Measurements from ENCODE around the gene ZNRF3.

Gene ZNRF3

DNA sequence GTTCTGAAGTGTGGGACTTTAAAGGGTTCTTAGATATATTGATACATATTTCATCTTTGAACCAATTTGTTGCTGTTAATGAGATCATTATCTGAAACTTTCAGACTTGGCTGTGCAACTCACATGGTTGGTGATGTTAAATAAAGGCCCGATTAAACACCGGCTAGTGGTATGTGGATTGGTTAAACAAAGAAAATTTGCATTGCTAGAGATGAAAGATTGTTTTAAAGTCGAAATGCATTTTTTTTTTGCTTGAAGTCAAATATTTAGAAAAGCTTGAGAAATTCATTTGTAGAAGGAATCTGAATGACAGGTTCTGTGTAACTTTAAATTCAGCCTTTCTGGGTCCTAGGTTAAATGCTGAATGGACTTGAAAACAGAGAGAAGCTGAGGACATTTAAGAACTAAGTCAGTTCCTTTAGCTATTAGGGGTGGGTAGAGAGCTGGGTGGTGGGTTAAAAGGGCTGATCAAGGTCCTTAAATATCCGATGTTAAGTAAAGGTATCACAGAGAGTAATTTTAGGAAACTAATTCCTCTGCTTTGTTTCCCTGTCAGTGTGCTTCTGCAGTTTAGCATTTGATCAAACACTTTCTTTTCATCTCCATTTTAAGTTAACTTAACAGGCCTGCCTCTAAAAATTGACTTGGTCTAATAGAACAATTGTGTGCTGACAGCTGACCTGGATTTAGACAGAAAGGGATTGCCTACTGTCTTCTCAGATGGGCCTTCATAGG lies 4.5 kb downstream of the ZNRF3 start:
- no peak overlapping the region for H2AFZ ChIP-seq (ENCODE audit: low read depth, low read length, severe bottlenecking)
- no peaks in the 10 kb centered on the region for H3K27me3 ChIP-seq (ENCODE audit: low read length)
- TF ChIP-seq EZH2phosphoT487 (conservative IDR thresholded peaks at IDR 0.05; ENCODE audit: low read length), result no peak
- no peak for TF ChIP-seq CTCF (IDR thresholded peaks at IDR 0.05; ENCODE audit: insufficient read depth, low read length, poor library complexity, severe bottlenecking)
- no peaks in the 10 kb centered on the region for H3K79me2 ChIP-seq (ENCODE audit: insufficient read depth, low read length)
- H3K9me3 ChIP-seq (ENCODE audit: insufficient read depth, low read length), result no peaks in the 10 kb centered on the region
- H3K9me2 ChIP-seq (replicated peaks; ENCODE audit: insufficient read depth, low read length), result no peaks in the 10 kb centered on the region
- peaks cover under 1% of the 10 kb centered on the region for H3F3A ChIP-seq (ENCODE audit: insufficient read depth)
- no peak overlapping the region for H3K27ac ChIP-seq (ENCODE audit: low read depth, low read length)
- H3K4me2 ChIP-seq (ENCODE audit: low read depth, low read length, poor library complexity, severe bottlenecking), result no peak overlapping the region
- no peak overlapping the region for H3K9ac ChIP-seq (ENCODE audit: low read length)
- H3K4me3 ChIP-seq (ENCODE audit: insufficient read depth, low read length, poor library complexity, severe bottlenecking), result no peak overlapping the region
- H3K36me3 ChIP-seq (ENCODE audit: low read length), result no peaks in the 10 kb centered on the region
- H4K20me1 ChIP-seq (ENCODE audit: low read depth, low read length), result no peaks in the 10 kb centered on the region

GRCh38 chr22:28889478-28890024 lies 6.2 kb downstream of the ZNRF3 start:
- H3K79me2 ChIP-seq (ENCODE audit: insufficient read depth, low read length), result no peaks in the 10 kb centered on the region
- H3K27me3 ChIP-seq (ENCODE audit: low read length), result no peaks in the 10 kb centered on the region
- no peaks in the 10 kb centered on the region for H3K36me3 ChIP-seq (ENCODE audit: low read length)
- H3K9me3 ChIP-seq (ENCODE audit: insufficient read depth, low read length), result no peaks in the 10 kb centered on the region
- H2AFZ ChIP-seq (ENCODE audit: low read depth, low read length, severe bottlenecking), result no peak overlapping the region
- no peak overlapping the region for H3K4me3 ChIP-seq (ENCODE audit: insufficient read depth, low read length, poor library complexity, severe bottlenecking)
- no peak overlapping the region for H3K27ac ChIP-seq (ENCODE audit: low read depth, low read length)
- H3K4me2 ChIP-seq (ENCODE audit: low read depth, low read length, poor library complexity, severe bottlenecking), result no peak overlapping the region
- no peak for TF ChIP-seq CTCF (IDR thresholded peaks at IDR 0.05; ENCODE audit: insufficient read depth, low read length, poor library complexity, severe bottlenecking)
- TF ChIP-seq EZH2phosphoT487 (conservative IDR thresholded peaks at IDR 0.05; ENCODE audit: low read length), result no peak
- no peak overlapping the region for H3K9ac ChIP-seq (ENCODE audit: low read length)
- no peaks in the 10 kb centered on the region for H3K9me2 ChIP-seq (replicated peaks; ENCODE audit: insufficient read depth, low read length)
- no peaks in the 10 kb centered on the region for H3F3A ChIP-seq (ENCODE audit: insufficient read depth)
- H4K20me1 ChIP-seq (ENCODE audit: low read depth, low read length), result no peaks in the 10 kb centered on the region

DNA sequence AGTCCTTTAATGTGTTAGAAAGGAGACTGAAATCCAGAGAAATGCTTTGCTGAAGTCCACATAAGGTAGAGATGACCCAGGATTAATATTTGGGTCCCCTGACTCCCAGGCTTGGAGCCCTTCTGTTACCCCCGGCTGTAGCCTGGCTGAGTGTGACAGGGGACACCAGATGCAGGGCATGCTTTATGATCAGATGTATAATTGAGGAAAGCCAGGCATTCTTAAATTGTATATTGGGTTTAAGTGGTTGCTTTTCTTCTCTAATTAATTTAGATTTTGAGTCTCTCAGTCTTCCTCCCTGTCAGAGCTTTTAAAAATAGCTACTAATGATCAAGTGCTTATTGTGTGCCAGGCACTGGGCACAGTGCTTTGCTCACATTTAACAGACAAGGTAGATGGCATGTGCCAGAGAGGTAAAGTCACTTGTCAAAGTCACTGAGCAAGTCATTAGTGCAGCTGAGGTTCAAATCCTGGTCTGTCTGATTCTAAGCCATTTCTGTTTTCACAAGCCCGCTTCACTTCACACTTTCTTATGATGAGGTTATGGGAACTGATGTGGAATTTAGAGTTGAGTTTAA lies 7.9 kb downstream of the ZNRF3 start:
- TF ChIP-seq CTCF (IDR thresholded peaks at IDR 0.05; ENCODE audit: insufficient read depth, low read length, poor library complexity, severe bottlenecking) (no peak), EZH2phosphoT487 (conservative IDR thresholded peaks at IDR 0.05; ENCODE audit: low read length) (no peak)
- Histone ChIP-seq H3K4me2 (ENCODE audit: low read depth, low read length, poor library complexity, severe bottlenecking) (no peak overlapping the region), H3K9me2 (replicated peaks; ENCODE audit: insufficient read depth, low read length) (no peaks in the 10 kb centered on the region)

More for the DNA sequence above, 7.9 kb downstream of the ZNRF3 start:
- Histone ChIP-seq H3K9ac (ENCODE audit: low read length) (no peak overlapping the region), H3K27me3 (ENCODE audit: low read length) (no peaks in the 10 kb centered on the region), H3K36me3 (ENCODE audit: low read length) (no peaks in the 10 kb centered on the region), H3K4me3 (ENCODE audit: insufficient read depth, low read length, poor library complexity, severe bottlenecking) (no peak overlapping the region), H3K9me3 (ENCODE audit: insufficient read depth, low read length) (no peaks in the 10 kb centered on the region), H3F3A (ENCODE audit: insufficient read depth) (no peaks in the 10 kb centered on the region), H3K27ac (ENCODE audit: low read depth, low read length) (no peak overlapping the region), H3K79me2 (ENCODE audit: insufficient read depth, low read length) (no peaks in the 10 kb centered on the region), H4K20me1 (ENCODE audit: low read depth, low read length) (no peaks in the 10 kb centered on the region), H2AFZ (ENCODE audit: low read depth, low read length, severe bottlenecking) (no peak overlapping the region)

Measured in SU-DHL-6 (cell line).